Measurements from ENCODE around the gene CXCR5.

- TF ChIP-seq EZH2 (IDR thresholded peaks at IDR 0.05; ENCODE audit: low read length) = no peak
- TF ChIP-seq CTCF (optimal IDR thresholded peaks at IDR 0.05 in 1 of 3, IDR thresholded peaks at IDR 0.05 in 1 of 3, conservative IDR thresholded peaks at IDR 0.05 in 1 of 3; ENCODE audit: extremely low read depth in 1 of 3, insufficient read depth in 2 of 3, low read length in 3 of 3) = no peak
These were observed 11.3 kb upstream of the CXCR5 start for GRCh38 chr11:118872403-118872821.

All from keratinocyte (primary cell).